ENCODE measurements around the gene PSMA5. TPM values are rescaled to one million over a fixed set of nuclear protein-coding genes. Genes with fewer than 3 reads are reported as not detected.

The PSMA5 gene
- total RNA-seq, 4 donors from 2014 or later: 26.2 to 36.2 (median 31.5) TPM

- TF ChIP-seq POLR2A (IDR thresholded peaks at IDR 0.05) (no peak), CTCF (IDR thresholded peaks at IDR 0.05) (no peak), POLR2AphosphoS5 (IDR thresholded peaks at IDR 0.05) (no peak), EP300 (IDR thresholded peaks at IDR 0.05) (no peak)
- DNase-seq (ENCODE audit: low spot score in 2 of 2): no peak
- no peaks in the 10 kb centered on the region for H3K9me3 ChIP-seq
- peaks cover 29% of the 10 kb centered on the region for H3K36me3 ChIP-seq
- no peak overlapping the region for H3K27ac ChIP-seq
- H3K4me1 ChIP-seq: no peaks in the 10 kb centered on the region
- H3K4me3 ChIP-seq: no peak overlapping the region
- 64% methylated on average over 5 of the region's 5 CpGs for WGBS
- no peaks in the 10 kb centered on the region for H3K27me3 ChIP-seq
Measured at GRCh38 chr1:109351457-109351856, 74.8 kb downstream of the PSMA5 start.

- no peaks in the 10 kb centered on the region for H3K27me3 ChIP-seq
- DNase-seq (ENCODE audit: low spot score in 2 of 2): no peak
- peaks cover 32% of the 10 kb centered on the region for H3K36me3 ChIP-seq
- H3K27ac ChIP-seq: no peak overlapping the region
- TF ChIP-seq POLR2AphosphoS5 (IDR thresholded peaks at IDR 0.05) (no peak), EP300 (IDR thresholded peaks at IDR 0.05) (no peak), CTCF (IDR thresholded peaks at IDR 0.05) (no peak), POLR2A (IDR thresholded peaks at IDR 0.05) (no peak)
- WGBS: 89% methylated on average over 1 of the region's 1 CpG
- no peak overlapping the region for H3K4me3 ChIP-seq
- no peaks in the 10 kb centered on the region for H3K9me3 ChIP-seq
- H3K4me1 ChIP-seq: no peaks in the 10 kb centered on the region
Measured at GRCh38 chr1:109350655-109351054, 75.6 kb downstream of the PSMA5 start.

GRCh38 chr1:109350182-109350581 lies 76.1 kb downstream of the PSMA5 start:
- no peak overlapping the region for H3K27ac ChIP-seq
- WGBS: 94% methylated on average over 4 of the region's 4 CpGs
- no peak for TF ChIP-seq POLR2A (IDR thresholded peaks at IDR 0.05)
- H3K4me1 ChIP-seq: no peaks in the 10 kb centered on the region
- DNase-seq (ENCODE audit: low spot score in 2 of 2): no peak
- H3K27me3 ChIP-seq: no peaks in the 10 kb centered on the region
- H3K36me3 ChIP-seq: peaks cover 35% of the 10 kb centered on the region
- H3K4me3 ChIP-seq: no peak overlapping the region
- H3K9me3 ChIP-seq: no peaks in the 10 kb centered on the region

Other genes starting within 250 kb of the PSMA5 start
- gene SARS1, start 212.5 kb downstream of the PSMA5 start, total RNA-seq: 100 to 1,000 TPM; 144 to 169 (median 160) TPM
- 100 to 1,000 TPM; 106 to 145 (median 129) TPM for gene CELSR2, start 176.9 kb downstream of the PSMA5 start, total RNA-seq
- gene PSRC1, start 143.3 kb downstream of the PSMA5 start, total RNA-seq: 1 to 10 TPM; 1.9 to 6.8 (median 3.7) TPM
- not detected for gene MYBPHL, start 119.4 kb downstream of the PSMA5 start, total RNA-seq
- 10 to 100 TPM; 27.8 to 52.7 (median 34.5) TPM for gene SORT1, start 28.5 kb downstream of the PSMA5 start, total RNA-seq
- 1 to 10 TPM in 1 of 4 donors, under 1 TPM in 2, not detected in 1; 0.23 to 2.1 (median 0.34) TPM for gene SYPL2, start 40.1 kb upstream of the PSMA5 start, total RNA-seq
- gene ATXN7L2, start 57.5 kb upstream of the PSMA5 start, total RNA-seq: 1 to 10 TPM; 5.1 to 8.4 (median 7.2) TPM
- 10 to 100 TPM; 12.3 to 27.4 (median 24.7) TPM for gene CYB561D1, start 67.6 kb upstream of the PSMA5 start, total RNA-seq
- 1 to 10 TPM; 2.1 to 8.5 (median 4.7) TPM for gene AMIGO1, start 83.3 kb upstream of the PSMA5 start, total RNA-seq
- 1 to 10 TPM in 1 of 4 donors, under 1 TPM in 1, not detected in 2; 0.19 to 1.4 TPM for gene GPR61, start 113.4 kb upstream of the PSMA5 start, total RNA-seq
- 10 to 100 TPM in 2 of 4 donors, 1 to 10 TPM in 2; 6.7 to 11.1 (median 9.5) TPM for gene GNAI3, start 122.2 kb upstream of the PSMA5 start, total RNA-seq
- not detected for gene GNAT2, start 193.2 kb upstream of the PSMA5 start, total RNA-seq
- 10 to 100 TPM; 48.4 to 69.1 (median 58.1) TPM for gene AMPD2, start 193.4 kb upstream of the PSMA5 start, total RNA-seq
- gene GSTM4, start 229.7 kb upstream of the PSMA5 start, total RNA-seq: 10 to 100 TPM; 18.7 to 41.1 (median 32.3) TPM
- 100 to 1,000 TPM; 103 to 366 (median 186) TPM for gene GSTM2, start 241.6 kb upstream of the PSMA5 start, total RNA-seq

All from suprapubic skin (tissue), 4 donors.